HFF-Myc (cell line): ENCODE measurements around the gene COL6A2.

Experiments
- DNase-seq: peaks from one replicate; pipeline ENCODE4 v3.0.0-alpha.2; 2011; ENCODE audit warnings: low read depth; ENCODE audit errors: extremely low read depth
- H3K4me3 ChIP-seq: replicated peaks from 2 replicates; pipeline ENCODE4 v1.5.1; 2011; ENCODE audit warnings: low read depth, mild to moderate bottlenecking, control low read depth, low read length
- CTCF ChIP-seq: IDR thresholded peaks from 2 replicates; pipeline ENCODE4 v1.5.1; 2012; ENCODE audit warnings: mild to moderate bottlenecking, low read depth, low read length, control low read depth; ENCODE audit errors: missing control alignments

COL6A2 gene

DNA sequence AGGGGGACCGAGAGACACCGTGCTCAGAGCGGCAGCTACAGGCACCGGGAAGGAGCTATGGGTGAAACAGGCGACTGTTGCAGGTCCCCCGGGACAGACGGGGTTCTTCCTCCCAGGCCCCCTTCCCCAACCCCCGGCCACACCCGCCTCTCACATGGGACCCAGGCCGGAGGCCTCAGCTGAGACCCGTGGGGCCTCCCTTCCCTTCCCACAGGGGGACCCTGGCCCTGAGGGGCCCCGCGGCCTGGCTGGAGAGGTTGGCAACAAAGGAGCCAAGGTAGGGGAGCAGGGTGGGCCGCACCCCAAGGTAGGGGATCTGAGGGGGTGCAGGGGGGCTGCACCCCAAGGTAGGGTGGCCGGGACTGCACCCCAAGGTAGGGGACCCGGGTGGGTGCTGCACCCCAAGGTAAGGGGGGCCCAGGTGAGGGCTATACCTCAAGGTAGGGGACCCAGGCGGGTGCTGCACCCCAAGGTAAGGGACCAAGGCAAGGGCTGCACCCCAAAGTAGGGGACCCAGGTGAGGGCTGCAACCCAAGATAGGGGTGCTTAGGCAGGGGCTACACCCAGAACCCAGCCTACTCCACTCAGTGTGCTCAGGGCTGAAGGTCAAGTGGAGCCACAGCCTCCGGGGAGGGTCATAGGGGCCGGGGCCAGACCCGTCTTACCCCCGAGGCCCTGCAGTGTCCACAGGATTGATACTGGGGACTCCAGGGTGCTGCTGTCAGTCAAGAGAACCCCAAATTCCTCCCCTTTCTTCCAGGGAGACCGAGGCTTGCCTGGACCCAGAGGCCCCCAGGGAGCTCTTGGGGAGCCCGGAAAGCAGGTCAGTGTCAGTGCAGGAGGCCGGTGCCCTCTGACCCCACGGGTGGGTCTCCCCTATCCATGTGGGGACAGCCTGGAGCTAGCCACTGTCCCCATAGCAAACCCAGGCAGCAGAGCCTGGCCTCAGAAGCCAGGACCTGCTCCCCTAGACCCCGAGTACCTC, 22.7 kb downstream of the COL6A2 start:
- no peak overlapping the region for H3K4me3 ChIP-seq
- no peak for DNase-seq
- TF ChIP-seq CTCF, result no peak

GRCh38 chr21:46121286-46122221, 23.6 kb downstream of the COL6A2 start:
- TF ChIP-seq CTCF, result no peak
- no peak overlapping the region for H3K4me3 ChIP-seq
- no peak for DNase-seq

DNA sequence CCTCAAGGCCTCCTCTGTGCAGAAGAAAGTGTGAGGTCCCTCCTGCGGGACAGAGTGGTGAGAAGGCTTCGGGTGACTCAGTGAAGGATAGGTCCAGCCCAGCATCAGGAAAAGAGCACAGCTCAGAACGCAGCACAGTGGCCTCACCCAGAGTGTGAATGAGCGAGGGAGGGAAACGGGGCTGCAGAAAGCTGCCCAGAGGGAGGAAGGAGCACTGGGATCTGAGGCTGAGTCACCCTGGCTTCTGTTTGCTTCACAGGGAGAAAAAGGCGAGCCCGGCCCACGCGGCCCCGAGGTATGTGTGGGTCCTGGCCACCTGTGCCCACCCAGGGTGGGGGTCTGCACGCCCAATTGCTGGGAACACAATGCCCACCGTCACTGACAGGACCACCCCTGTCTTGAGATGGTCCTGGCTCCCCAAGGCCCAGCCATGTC, 24.3 kb downstream of the COL6A2 start:
- no peak for DNase-seq
- TF ChIP-seq CTCF, result no peak
- H3K4me3 ChIP-seq, result no peak overlapping the region

- DNase-seq, result no peak
- no peak for TF ChIP-seq CTCF
These were observed 25.1 kb downstream of the COL6A2 start for GRCh38 chr21:46122758-46123683.

DNA sequence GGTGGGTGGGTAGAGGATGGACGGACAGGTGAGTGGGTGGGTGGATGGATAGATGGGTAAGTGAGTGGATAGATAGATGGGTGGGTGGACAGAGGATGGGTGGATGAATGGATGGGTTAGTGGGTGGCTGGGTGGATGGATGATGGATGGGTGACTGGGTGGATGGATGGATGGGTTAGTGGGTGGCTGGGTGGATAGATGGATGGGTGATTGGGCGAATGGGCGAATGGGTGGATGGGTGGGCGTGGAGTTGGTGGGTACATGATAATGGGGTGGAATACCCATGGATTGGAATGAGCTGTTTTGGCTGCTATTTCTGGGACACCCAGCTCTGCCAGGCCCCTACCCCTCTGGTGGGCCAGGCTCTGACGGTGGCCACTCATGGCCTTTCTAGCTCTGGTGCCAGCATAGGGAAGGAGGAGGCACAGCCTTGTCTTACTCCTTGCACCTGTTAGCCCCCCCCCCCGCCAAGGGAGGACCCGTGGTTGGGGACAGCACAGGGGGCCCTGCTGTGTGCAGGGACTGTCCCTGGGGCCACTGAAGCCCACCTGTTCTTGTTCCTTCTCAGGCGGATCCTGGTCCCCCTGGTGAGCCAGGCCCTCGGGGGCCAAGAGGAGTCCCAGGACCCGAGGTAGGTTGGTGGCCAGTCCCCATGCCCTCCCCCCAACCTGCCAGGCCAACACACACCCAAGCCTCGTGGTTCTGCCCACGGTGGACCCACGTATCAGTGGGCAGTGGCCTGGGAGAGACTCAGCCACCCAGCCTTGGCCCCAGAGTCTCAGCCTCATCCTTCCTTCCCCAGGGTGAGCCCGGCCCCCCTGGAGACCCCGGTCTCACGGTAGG, 26.4 kb downstream of the COL6A2 start:
- DNase-seq, result no peak
- H3K4me3 ChIP-seq, result no peak overlapping the region
- no peak for TF ChIP-seq CTCF

More at GRCh38 chr21:46122758-46123683, 25.1 kb downstream of the COL6A2 start:
- no peak overlapping the region for H3K4me3 ChIP-seq
